Measurements from ENCODE around the gene PDE4D. TPM values are rescaled to one million over a fixed set of nuclear protein-coding genes. Genes with fewer than 3 reads are reported as not detected.

Gene PDE4D
- total RNA-seq, 1 donor from 2014 or later = 44.8 TPM

DNA sequence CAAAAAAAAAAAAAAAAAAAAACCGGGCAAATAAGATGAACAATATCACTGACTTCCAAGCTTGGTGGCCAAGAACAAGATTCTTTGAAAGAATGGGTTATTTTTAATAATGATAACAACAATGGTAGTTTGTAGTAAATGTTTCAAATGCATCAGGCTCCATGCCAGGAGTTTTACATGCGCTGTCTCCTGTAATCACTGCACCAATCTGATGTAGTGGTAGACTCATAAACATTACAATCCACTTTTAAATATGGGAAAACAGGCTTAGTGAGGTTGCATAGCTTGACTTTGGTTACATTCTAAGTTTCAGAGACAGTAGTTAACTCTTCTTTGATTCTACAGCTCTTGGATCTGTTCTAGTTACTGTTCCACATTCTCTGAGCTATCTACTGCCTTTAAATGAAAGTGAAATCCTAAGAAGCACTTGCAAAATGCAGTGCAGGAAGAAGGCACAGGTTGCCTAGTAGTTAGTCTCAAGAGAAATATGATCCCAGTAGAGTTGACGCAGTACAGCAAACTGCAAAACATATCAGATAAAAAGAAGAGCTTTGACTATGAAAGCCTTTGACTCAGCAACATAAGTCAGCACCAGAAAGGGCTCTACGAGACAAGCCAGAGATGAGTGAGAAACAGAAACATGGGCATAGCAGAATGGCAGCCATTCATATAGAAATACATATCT lies 62.1 kb downstream of the PDE4D start:
- no peaks in the 10 kb centered on the region for H3K27me3 ChIP-seq
- H3K9me3 ChIP-seq = no peaks in the 10 kb centered on the region
- no peak overlapping the region for H3K27ac ChIP-seq
- TF ChIP-seq, protein P1, sequence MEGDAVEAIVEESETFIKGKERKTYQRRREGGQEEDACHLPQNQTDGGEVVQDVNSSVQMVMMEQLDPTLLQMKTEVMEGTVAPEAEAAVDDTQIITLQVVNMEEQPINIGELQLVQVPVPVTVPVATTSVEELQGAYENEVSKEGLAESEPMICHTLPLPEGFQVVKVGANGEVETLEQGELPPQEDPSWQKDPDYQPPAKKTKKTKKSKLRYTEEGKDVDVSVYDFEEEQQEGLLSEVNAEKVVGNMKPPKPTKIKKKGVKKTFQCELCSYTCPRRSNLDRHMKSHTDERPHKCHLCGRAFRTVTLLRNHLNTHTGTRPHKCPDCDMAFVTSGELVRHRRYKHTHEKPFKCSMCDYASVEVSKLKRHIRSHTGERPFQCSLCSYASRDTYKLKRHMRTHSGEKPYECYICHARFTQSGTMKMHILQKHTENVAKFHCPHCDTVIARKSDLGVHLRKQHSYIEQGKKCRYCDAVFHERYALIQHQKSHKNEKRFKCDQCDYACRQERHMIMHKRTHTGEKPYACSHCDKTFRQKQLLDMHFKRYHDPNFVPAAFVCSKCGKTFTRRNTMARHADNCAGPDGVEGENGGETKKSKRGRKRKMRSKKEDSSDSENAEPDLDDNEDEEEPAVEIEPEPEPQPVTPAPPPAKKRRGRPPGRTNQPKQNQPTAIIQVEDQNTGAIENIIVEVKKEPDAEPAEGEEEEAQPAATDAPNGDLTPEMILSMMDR (IDR thresholded peaks at IDR 0.05) = no peak
- no peak for DNase-seq (ENCODE audit: low spot score in 2 of 2)
- no peaks in the 10 kb centered on the region for H3K36me3 ChIP-seq
- intact Hi-C loops (cut with DNase I) = no loop called here
- no peak overlapping the region for H3K4me3 ChIP-seq
- no peaks in the 10 kb centered on the region for H3K4me1 ChIP-seq

DNA sequence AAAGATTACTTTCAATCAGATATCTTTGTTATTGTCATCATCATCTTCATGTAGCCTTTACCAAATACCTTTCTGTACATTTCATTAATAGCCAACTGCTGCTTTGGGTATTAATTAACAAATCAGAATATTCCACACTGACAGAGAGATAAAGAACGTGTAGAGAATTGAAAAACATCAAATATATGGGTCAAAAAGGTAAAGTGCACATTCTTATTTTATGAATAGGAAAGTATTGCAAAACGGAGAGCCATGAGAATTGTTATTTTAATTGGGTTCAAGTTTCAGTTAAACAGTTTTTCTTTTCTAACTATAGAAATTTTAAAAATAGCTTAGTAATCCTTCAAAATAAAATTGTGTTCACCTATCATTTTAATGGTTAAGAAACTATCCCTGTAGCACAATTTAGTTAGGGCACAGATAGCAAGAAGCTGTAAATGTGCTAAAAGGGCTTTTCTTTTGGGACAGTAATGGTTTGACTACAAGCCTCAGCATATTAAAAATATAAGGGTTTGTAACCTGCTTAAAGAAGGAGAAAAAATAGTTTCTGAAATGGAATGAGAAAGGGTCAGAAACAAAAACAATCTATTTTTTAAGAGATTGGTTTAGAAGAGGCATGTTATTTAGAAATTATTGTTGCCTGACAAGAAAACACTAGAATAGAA lies 62.9 kb downstream of the PDE4D start:
- no peak for DNase-seq (ENCODE audit: low spot score in 2 of 2)
- H3K27ac ChIP-seq = no peak overlapping the region
- H3K9me3 ChIP-seq = no peaks in the 10 kb centered on the region
- no peaks in the 10 kb centered on the region for H3K27me3 ChIP-seq
- H3K36me3 ChIP-seq = no peaks in the 10 kb centered on the region
- TF ChIP-seq, protein P1 (IDR thresholded peaks at IDR 0.05) = no peak
- intact Hi-C loops (cut with DNase I) = no loop called here
- H3K4me3 ChIP-seq = no peak overlapping the region
- H3K4me1 ChIP-seq = no peaks in the 10 kb centered on the region

DNA sequence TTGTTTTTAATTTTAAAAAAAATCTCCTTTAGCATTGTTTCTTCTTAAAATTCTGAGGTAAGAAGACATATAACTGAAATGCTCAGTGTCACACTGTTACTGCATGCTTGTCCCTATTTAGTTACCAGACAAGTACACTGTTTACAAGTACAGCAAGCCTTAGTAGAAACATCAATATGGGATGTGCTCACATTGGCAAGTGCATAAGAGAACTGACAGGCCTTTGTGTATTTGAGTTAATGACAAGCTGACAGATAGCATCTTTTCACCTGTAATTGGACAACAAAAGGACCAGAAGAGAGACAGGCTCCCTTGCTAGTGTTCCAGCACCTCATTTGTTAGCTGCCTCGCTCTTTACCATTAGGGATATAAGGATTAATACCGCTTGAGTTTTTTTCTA lies 63.6 kb downstream of the PDE4D start:
- no peak for DNase-seq (ENCODE audit: low spot score in 2 of 2)
- Histone ChIP-seq H3K36me3 (no peaks in the 10 kb centered on the region), H3K27ac (no peak overlapping the region), H3K9me3 (no peaks in the 10 kb centered on the region), H3K4me1 (no peaks in the 10 kb centered on the region), H3K27me3 (no peaks in the 10 kb centered on the region), H3K4me3 (no peak overlapping the region)
- intact Hi-C loops (cut with DNase I) = no loop called here
- TF ChIP-seq, protein P1 (IDR thresholded peaks at IDR 0.05) = no peak

DNA sequence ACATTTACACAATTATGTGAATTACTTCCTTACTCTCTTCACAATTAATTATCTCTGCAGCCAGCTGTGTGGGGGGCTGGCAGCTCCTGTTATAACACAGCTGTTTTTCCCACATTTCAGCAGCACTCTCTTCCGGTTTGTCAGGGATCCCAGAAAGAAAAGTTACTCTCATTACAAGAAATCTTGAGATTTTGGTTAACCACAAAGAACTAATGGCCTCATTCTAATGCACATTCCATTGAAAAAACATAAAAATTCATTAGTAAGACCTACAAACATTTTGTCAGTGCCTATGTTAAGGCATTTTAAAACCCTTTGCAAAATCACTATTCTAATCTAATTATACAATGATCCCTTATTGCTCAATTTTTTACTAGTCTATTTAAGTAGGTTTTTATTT lies 64.1 kb downstream of the PDE4D start:
- Histone ChIP-seq H3K9me3 (no peaks in the 10 kb centered on the region), H3K27ac (no peak overlapping the region), H3K27me3 (no peaks in the 10 kb centered on the region), H3K4me1 (no peaks in the 10 kb centered on the region), H3K36me3 (no peaks in the 10 kb centered on the region), H3K4me3 (no peak overlapping the region)
- TF ChIP-seq, protein P1 (IDR thresholded peaks at IDR 0.05) = no peak
- DNase-seq (ENCODE audit: low spot score in 2 of 2) = no peak
- intact Hi-C loops (cut with DNase I) = no loop called here

DNA sequence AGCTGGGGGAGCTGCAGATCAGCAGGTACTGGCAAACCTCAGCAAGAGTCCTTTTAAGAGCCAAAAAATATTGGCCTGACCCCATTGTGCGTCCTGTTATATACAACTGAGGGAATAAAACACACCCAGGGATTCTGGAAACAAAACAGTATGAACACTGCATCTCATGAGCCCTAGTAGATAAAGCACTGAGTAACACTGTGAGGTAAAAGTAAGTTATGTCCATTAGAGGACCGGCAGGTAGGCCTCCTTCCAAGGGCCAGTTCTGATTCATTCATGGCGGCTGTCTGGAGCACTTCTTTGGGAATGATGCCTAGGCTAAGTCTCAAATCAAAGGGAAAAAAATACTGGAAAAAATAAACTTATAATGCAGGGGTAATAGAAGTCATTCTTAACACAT lies 64.9 kb downstream of the PDE4D start:
- Histone ChIP-seq H3K4me1 (no peaks in the 10 kb centered on the region), H3K36me3 (no peaks in the 10 kb centered on the region), H3K27me3 (no peaks in the 10 kb centered on the region), H3K27ac (no peak overlapping the region), H3K9me3 (no peaks in the 10 kb centered on the region), H3K4me3 (no peak overlapping the region)
- intact Hi-C loops (cut with DNase I) = no loop called here
- TF ChIP-seq, protein P1 (IDR thresholded peaks at IDR 0.05) = no peak
- no peak for DNase-seq (ENCODE audit: low spot score in 2 of 2)
